ENCODE results near the gene ATP8B4. TPM values are rescaled to one million over a fixed set of nuclear protein-coding genes. Genes with fewer than 3 reads are reported as not detected.

Gene ATP8B4
- total RNA-seq, result 0.18 TPM in 1 of 2 replicates, not detected in the other
- long read RNA-seq, result 0 reads

- Mint-ChIP-seq H3K4me1 (peaks cover 7% of the 10 kb centered on the region), H3K27ac (ENCODE audit: unreplicated experiment) (no peak within 1 kb of the TSS), H3K9me3 (peaks cover 5% of the 10 kb centered on the region), H3K27me3 (ENCODE audit: low read depth) (no peaks in the 10 kb centered on the region), H3K4me3 (no peak within 1 kb of the TSS), H3K36me3 (ENCODE audit: low read depth) (no peaks in the 10 kb centered on the region)
- no peak for TF ChIP-seq CTCF (conservative IDR thresholded peaks at IDR 0.05)
- DNase-seq (ENCODE audit: low read depth, low spot score), result no peak
Measured at GRCh38 chr15:50119063-50120040, at the start of gene ATP8B4. Gene ATP8B4 (minus strand): TSS chr15:50119233. CDS start chr15:50106966, 12,267 bp downstream.

DNA sequence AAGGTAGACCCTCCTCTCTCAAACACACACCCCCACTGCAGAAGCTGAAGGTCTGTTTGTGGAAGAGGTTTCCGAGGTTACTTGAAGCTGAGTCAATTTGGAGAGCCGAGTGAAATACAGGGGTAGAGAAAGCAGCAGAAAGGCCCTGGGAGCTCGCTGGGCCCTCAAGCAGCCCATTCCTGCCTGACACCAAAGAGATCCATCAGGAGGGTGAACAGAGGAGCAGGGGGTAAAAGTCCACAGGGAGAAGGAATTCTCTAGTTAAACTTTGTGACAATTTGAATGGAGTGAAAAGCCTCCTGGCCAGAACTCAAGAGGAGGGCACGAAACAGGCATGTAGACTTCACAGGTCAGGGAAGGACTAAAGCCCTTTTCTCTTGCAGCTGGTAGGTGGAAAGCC is 49.3 kb upstream of the ATP8B4 start:
- Mint-ChIP-seq H3K27ac (ENCODE audit: unreplicated experiment) (no peak overlapping the region), H3K36me3 (ENCODE audit: low read depth) (peaks cover 6% of the 10 kb centered on the region), H3K9me3 (peaks cover 14% of the 10 kb centered on the region), H3K4me1 (no peaks in the 10 kb centered on the region), H3K27me3 (ENCODE audit: low read depth) (peaks cover 3% of the 10 kb centered on the region), H3K4me3 (no peak overlapping the region)
- no peak for TF ChIP-seq CTCF (conservative IDR thresholded peaks at IDR 0.05)
- DNase-seq (ENCODE audit: low read depth, low spot score), result no peak

GRCh38 chr15:50167110-50167509 is 48.1 kb upstream of the ATP8B4 start:
- Mint-ChIP-seq H3K4me3 (no peak overlapping the region), H3K27me3 (ENCODE audit: low read depth) (peaks cover 3% of the 10 kb centered on the region), H3K36me3 (ENCODE audit: low read depth) (peaks cover 6% of the 10 kb centered on the region), H3K9me3 (peaks cover 14% of the 10 kb centered on the region), H3K4me1 (no peaks in the 10 kb centered on the region), H3K27ac (ENCODE audit: unreplicated experiment) (no peak overlapping the region)
- no peak for TF ChIP-seq CTCF (conservative IDR thresholded peaks at IDR 0.05)
- no peak for DNase-seq (ENCODE audit: low read depth, low spot score)

DNA sequence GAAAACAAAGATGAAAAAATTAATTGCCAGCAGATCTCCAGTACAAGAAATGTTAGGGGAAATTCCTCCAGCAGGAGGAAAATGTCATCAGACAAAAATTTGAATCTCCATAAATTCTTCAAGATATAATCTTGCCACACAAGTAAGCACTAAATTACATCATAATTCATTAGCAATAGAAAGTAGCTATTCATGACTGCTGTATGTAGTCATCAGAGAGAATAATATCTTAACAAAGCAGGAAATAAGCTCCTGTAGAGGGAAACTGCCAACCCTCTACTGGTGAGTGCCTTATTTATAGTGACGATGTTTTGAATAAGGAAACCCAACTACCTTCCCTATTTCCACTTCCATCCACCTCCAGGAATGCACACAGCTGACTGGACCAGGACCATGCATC is 47.2 kb upstream of the ATP8B4 start:
- Mint-ChIP-seq H3K4me3 (no peak overlapping the region), H3K9me3 (peaks cover 8% of the 10 kb centered on the region), H3K27me3 (ENCODE audit: low read depth) (no peaks in the 10 kb centered on the region), H3K4me1 (no peaks in the 10 kb centered on the region), H3K27ac (ENCODE audit: unreplicated experiment) (no peak overlapping the region), H3K36me3 (ENCODE audit: low read depth) (no peaks in the 10 kb centered on the region)
- DNase-seq (ENCODE audit: low read depth, low spot score), result no peak
- no peak for TF ChIP-seq CTCF (conservative IDR thresholded peaks at IDR 0.05)

DNA sequence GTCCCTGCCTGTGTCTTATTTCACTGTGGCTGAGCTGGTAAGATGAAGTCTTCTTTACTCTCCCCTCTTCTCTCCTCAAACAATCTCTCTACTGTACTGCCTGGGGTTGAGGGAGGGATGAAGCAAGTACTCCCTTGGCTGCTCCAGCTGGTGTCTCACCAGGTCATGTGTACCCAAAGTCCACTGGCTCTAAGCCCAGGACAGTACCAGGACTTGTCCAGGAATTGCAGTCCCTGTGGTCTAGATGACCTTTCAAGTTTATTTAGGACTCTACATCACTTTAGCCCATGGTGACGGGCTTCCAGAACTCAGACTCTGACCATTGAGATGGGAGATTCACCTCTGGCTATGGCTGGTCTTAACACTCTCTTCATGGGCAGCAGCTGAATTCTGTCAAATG is 45.4 kb upstream of the ATP8B4 start:
- Mint-ChIP-seq H3K27ac (ENCODE audit: unreplicated experiment) (no peak overlapping the region), H3K9me3 (peaks cover 8% of the 10 kb centered on the region), H3K27me3 (ENCODE audit: low read depth) (no peaks in the 10 kb centered on the region), H3K4me1 (no peaks in the 10 kb centered on the region), H3K36me3 (ENCODE audit: low read depth) (no peaks in the 10 kb centered on the region), H3K4me3 (no peak overlapping the region)
- DNase-seq (ENCODE audit: low read depth, low spot score), result no peak
- no peak for TF ChIP-seq CTCF (conservative IDR thresholded peaks at IDR 0.05)

Measured in neural crest cell (in vitro differentiated cells).